Kidney capillary endothelial cell (primary cell): ENCODE results near the gene DROSHA.
"Not testable (repeated sequence)": the region's sequence is repeated elsewhere in the genome, so short reads cannot be mapped to it uniquely, and the experiment has no call there.

Source experiments
- DNase-seq: peaks from one replicate; pipeline ENCODE4 v3.0.0-alpha.2; 2018; ENCODE audit warnings: low spot score

Gene DROSHA

GRCh38 chr5:31415009-31415923 is 116.6 kb downstream of the DROSHA start:
- DNase-seq: no peak

GRCh38 chr5:31413030-31413812 is 118.7 kb downstream of the DROSHA start:
- no peak for DNase-seq

- DNase-seq: peak; percentile 44
These were observed 119.6 kb downstream of the DROSHA start for GRCh38 chr5:31412324-31412723.

- DNase-seq: no peak
These were observed 121.8 kb downstream of the DROSHA start for GRCh38 chr5:31410089-31410488.

GRCh38 chr5:31408814-31409213 is 123.1 kb downstream of the DROSHA start:
- DNase-seq: no peak

- DNase-seq: no peak
These were observed 123.8 kb downstream of the DROSHA start for GRCh38 chr5:31407921-31408693.

- no peak for DNase-seq
These were observed 127.6 kb downstream of the DROSHA start for GRCh38 chr5:31404325-31404724.

GRCh38 chr5:31401691-31402090 is 130.2 kb downstream of the DROSHA start:
- no peak for DNase-seq

- no peak for DNase-seq
These were observed 133.9 kb downstream of the DROSHA start for GRCh38 chr5:31397926-31398557.

GRCh38 chr5:31396611-31397295 is 135.1 kb downstream of the DROSHA start:
- no peak for DNase-seq

- not testable (repeated sequence) for DNase-seq
These were observed 136.3 kb downstream of the DROSHA start for GRCh38 chr5:31395450-31396045.

GRCh38 chr5:31393126-31393525 is 138.8 kb downstream of the DROSHA start:
- DNase-seq: no peak

- no peak for DNase-seq
These were observed 139.8 kb downstream of the DROSHA start for GRCh38 chr5:31392061-31392460.

GRCh38 chr5:31390256-31390655 is 141.6 kb downstream of the DROSHA start:
- DNase-seq: no peak

- DNase-seq: no peak
These were observed 145.9 kb downstream of the DROSHA start for GRCh38 chr5:31385774-31386537.

GRCh38 chr5:31383734-31384133 is 148.2 kb downstream of the DROSHA start:
- DNase-seq: no peak

- DNase-seq: no peak
These were observed 149.6 kb downstream of the DROSHA start for GRCh38 chr5:31382051-31382878.

GRCh38 chr5:31381299-31381698 is 150.6 kb downstream of the DROSHA start:
- no peak for DNase-seq

- no peak for DNase-seq
These were observed 151.8 kb downstream of the DROSHA start for GRCh38 chr5:31380049-31380448.
